AG10803 (cell line): ENCODE data around the gene CSE1L.
"Not testable (repeated sequence)": the region's sequence is repeated elsewhere in the genome, so short reads cannot be mapped to it uniquely, and the experiment has no call there.

ENCODE experiments used
- DNase-seq: peaks from one replicate; pipeline ENCODE4 v3.0.0; 2010; ENCODE audit warnings: low read depth
- H3K4me3 ChIP-seq: 2 replicates; pipeline ENCODE4 v1.5.1; 2011; ENCODE audit warnings: mild to moderate bottlenecking, low read length, control low read depth
- TF ChIP-seq, protein P1 (sequence below): conservative IDR thresholded peaks from 2 replicates; pipeline ENCODE4 v1.5.1; 2011; ENCODE audit warnings: mild to moderate bottlenecking, low read length, control low read depth, inconsistent platforms

Gene CSE1L

DNA sequence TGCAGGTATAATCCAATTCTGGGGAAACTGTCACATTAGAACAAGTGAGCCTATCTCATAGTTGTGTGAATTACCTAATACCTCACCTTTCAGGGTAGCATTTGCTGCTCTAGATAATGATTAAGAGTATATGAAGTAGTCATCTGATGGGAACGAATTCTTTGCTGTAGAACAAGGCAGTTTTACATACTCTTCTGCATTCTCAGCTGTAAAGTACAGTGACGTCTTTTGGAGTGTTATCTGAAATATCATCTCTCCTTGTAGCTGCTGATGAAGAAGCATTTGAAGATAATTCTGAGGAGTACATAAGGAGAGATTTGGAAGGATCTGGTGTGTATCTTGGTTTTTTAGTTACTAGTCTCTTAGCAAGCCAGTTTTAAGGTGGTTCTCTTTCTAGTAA lies 28.4 kb downstream of the CSE1L start:
- TF ChIP-seq, protein P1, sequence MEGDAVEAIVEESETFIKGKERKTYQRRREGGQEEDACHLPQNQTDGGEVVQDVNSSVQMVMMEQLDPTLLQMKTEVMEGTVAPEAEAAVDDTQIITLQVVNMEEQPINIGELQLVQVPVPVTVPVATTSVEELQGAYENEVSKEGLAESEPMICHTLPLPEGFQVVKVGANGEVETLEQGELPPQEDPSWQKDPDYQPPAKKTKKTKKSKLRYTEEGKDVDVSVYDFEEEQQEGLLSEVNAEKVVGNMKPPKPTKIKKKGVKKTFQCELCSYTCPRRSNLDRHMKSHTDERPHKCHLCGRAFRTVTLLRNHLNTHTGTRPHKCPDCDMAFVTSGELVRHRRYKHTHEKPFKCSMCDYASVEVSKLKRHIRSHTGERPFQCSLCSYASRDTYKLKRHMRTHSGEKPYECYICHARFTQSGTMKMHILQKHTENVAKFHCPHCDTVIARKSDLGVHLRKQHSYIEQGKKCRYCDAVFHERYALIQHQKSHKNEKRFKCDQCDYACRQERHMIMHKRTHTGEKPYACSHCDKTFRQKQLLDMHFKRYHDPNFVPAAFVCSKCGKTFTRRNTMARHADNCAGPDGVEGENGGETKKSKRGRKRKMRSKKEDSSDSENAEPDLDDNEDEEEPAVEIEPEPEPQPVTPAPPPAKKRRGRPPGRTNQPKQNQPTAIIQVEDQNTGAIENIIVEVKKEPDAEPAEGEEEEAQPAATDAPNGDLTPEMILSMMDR: no peak
- no peak overlapping the region for H3K4me3 ChIP-seq
- DNase-seq: no peak

DNA sequence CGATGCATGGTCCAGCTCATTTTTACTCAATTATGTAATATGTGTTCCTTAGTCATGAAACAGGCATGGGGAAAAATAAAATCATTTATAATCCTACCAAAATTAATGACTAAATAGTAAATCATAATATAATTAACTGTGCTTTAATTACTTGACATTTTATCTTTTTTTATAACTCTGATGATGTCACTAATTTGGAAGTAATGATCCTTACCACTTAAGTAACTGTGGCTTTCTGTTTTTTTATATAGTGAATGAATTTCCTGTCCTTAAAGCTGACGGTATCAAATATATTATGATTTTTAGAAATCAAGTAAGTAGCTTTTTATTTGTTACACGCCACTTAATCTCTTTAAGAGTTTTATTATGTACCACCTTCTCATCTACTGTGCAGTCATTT lies 32.2 kb downstream of the CSE1L start:
- no peak for DNase-seq
- TF ChIP-seq, protein P1: no peak
- no peak overlapping the region for H3K4me3 ChIP-seq

DNA sequence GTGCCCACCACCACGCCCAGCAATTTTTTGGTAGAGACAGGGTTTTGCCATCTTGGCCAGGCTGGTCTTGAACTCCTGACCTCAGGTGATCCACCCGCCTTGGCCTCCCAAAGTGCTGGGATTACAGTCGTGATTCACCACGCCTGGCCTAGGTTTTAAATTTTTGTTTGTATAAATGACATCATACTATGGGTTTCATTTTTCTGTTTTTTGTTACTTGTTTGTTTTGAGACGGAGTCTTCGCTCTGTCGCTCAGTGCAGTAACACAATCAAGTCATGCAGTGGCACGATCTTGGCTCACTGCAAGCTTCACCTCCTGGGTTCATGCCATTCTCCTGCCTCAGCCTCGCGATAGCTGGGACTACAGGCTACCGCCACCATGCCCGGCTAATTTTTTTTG lies 36.2 kb downstream of the CSE1L start:
- not testable (repeated sequence) for H3K4me3 ChIP-seq, DNase-seq

DNA sequence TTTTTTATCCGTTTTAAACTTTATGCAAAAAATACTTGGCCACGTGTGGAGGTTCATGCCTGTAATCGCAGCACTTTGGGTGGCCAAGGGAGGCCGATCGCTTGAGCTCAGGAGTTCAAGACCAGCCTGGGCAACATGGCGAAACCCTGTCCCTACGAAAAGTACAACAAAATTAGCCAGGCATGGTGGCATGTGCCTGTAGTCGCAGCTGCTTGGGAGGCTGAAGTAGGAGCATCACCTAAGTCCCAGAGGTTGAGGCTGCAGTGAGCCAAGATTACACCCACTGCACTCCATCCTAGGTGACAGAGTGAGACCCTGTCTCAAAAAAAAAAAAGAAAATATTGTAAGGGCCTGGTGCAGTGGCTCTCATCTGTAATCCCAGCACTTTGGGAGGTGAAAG lies 45.0 kb downstream of the CSE1L start:
- TF ChIP-seq, protein P1: no peak
- DNase-seq: no peak

DNA sequence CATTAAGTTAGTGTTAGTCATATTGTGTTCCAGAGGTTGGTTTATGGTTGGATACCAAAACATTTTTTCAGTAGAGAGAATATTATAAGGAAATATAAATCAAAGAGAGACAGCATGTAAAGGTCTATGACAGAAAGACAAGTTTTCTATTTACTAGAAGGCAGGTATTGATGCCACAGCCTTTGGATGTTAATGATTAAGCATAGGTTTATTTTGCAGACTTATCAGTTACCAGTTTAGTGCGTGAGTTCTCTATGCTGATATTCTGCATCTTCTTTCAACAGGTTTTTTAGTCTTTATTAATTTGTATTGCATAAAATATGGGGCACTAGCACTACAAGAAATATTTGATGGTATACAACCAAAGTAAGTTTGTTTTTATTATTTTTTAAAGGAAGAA lies 45.6 kb downstream of the CSE1L start:
- no peak overlapping the region for H3K4me3 ChIP-seq
- TF ChIP-seq, protein P1: no peak
- DNase-seq: no peak

More for the DNA sequence above, 45.0 kb downstream of the CSE1L start:
- H3K4me3 ChIP-seq: no peak overlapping the region

DNA sequence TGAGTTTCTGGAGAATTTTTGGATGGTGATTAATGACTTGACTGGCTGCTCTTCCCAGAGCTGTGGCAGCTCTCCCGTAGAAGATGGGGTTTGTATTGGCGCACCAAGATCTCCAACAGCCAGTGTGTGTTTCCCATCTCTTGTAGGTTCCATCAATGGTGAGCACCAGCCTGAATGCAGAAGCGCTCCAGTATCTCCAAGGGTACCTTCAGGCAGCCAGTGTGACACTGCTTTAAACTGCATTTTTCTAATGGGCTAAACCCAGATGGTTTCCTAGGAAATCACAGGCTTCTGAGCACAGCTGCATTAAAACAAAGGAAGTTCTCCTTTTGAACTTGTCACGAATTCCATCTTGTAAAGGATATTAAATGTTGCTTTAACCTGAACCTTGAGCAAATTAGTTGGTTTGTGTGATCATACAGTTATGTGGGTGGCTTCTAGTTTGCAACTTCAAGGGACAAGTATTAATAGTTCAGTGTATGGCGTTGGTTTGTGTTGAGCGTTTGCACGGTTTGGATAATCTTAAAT lies 50.2 kb downstream of the CSE1L start:
- TF ChIP-seq, protein P1: no peak
- DNase-seq: no peak
- no peak overlapping the region for H3K4me3 ChIP-seq

DNA sequence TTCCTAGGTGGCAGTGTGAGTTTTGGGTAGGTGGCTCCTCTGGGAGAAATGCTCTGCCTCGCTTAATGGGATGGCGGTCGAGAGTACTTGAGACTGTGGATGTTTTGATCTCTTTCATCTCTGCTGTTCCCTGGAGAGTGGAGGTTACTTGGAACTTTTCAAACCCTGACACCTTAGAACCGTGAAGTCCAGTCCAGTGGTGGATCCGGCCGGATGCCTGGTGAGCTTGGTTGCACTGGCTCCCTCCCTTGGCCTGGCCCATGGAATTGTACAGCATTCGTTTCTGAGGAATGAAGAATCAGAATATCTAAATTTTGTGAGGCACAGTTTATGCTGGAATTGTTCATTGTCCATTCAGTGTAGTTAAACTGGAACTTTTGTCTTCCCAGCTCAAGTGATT lies 51.0 kb downstream of the CSE1L start:
- no peak for DNase-seq
- TF ChIP-seq, protein P1: no peak
- no peak overlapping the region for H3K4me3 ChIP-seq

DNA sequence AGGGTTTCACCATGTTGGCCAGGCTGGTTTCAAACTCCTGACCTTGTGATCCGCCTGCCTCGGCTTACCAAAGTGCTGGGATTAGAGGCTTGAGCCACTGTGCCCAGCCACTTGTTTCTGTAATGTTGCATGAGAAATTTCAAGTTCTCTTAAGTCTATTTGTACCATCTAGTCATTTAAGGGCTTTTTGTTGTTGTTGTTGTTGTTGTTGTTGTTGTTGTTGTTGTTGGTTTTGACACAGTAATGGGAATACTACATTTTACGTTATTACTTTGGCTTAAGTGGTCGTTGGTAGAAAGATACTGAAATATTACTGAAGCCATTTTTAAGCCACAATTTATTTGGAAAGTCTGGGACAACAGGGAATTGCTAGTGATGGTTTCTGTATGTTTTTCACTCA lies 52.0 kb downstream of the CSE1L start:
- no peak overlapping the region for H3K4me3 ChIP-seq
- no peak for DNase-seq
- TF ChIP-seq, protein P1: no peak
